Endothelial cell of umbilical vein (primary cell): ENCODE measurements around the gene SORL1. TPM values are rescaled to one million over a fixed set of nuclear protein-coding genes. Genes with fewer than 3 reads are reported as not detected.

ENCODE experiments used
- BruUV-seq: library from RNA; stranded (reverse); fragments of 400-500 nt; replicated peaks from 2 replicates; lab custom pipeline; 2021; lab: Mats Ljungman, UMichigan
- CTCF ChIA-PET: fragments of 300-600, 350-600 bp; sonication (Branson Sonifier 250); formaldehyde crosslinking; loops from one replicate; lab custom pipeline; 2021; ENCODE audit warnings: antibody characterized with exemption, inconsistent platforms; lab: Charles Lee
- POLR2A ChIA-PET: fragments of 300-600, 350-600 bp; sonication (Branson Sonifier 250); formaldehyde crosslinking; loops from one replicate; lab custom pipeline; 2021; ENCODE audit warnings: antibody characterized with exemption, inconsistent platforms; lab: Charles Lee
- DNase-seq: peaks from one replicate; pipeline ENCODE4 v3.0.0-alpha.2; 2011; ENCODE audit warnings: low read depth, low spot score
- FAIRE-seq: peaks from 2 replicates; lab custom pipeline; 2011; peaks lifted over from hg19 to GRCh38; lab: Jason Lieb, UNC
- H2AFZ ChIP-seq: 2 replicates; pipeline ENCODE4 v1.6.0; 2012; ENCODE audit warnings: low read depth, low read length, control low read depth, inconsistent platforms
- H3K27ac ChIP-seq: 2 replicates; pipeline ENCODE4 v1.5.1; 2011; ENCODE audit warnings: low read depth, mild to moderate bottlenecking, control low read depth, low read length, moderate library complexity; ENCODE audit not compliant: insufficient read depth
- H3K27me3 ChIP-seq, 2 experiments: 2 replicates each; pipeline versions ENCODE4 v1.6.0 to v1.6.1; 2011; ENCODE audit warnings: low read length in 2 of 2, mixed read lengths in 1 of 2; ENCODE audit not compliant: control insufficient read depth in 2 of 2, insufficient read depth in 2 of 2
- H3K36me3 ChIP-seq, 2 experiments: 2 replicates in 1 of 2; 3 replicates in 1 of 2; pipeline ENCODE4 v1.5.1; 2011; ENCODE audit warnings: low read length in 2 of 2, mild to moderate bottlenecking in 1 of 2, moderate library complexity in 1 of 2; ENCODE audit not compliant: control insufficient read depth in 2 of 2, insufficient read depth in 2 of 2; ENCODE audit errors: extremely low read depth in 1 of 2
- H3K4me1 ChIP-seq: 3 replicates; pipeline ENCODE4 v1.5.1; 2011; ENCODE audit warnings: mild to moderate bottlenecking, low read length; ENCODE audit not compliant: control insufficient read depth, insufficient read depth; ENCODE audit errors: extremely low read depth
- H3K4me2 ChIP-seq: 2 replicates; pipeline ENCODE4 v1.6.1; 2011; ENCODE audit warnings: low read length, control low read depth, mixed read lengths; ENCODE audit not compliant: insufficient read depth
- H3K4me3 ChIP-seq, 3 experiments: fragments of 200-600 bp in 1 of 3; sonication (generic), shearing (Covaris generic) in 1 of 3; replicated peaks in 1 of 3; 2 replicates each; pipeline ENCODE4 v1.5.1; 2011 to 2016; ENCODE audit warnings: control low read depth in 3 of 3, low read length in 3 of 3, mild to moderate bottlenecking in 2 of 3, inconsistent platforms in 1 of 3, low read depth in 1 of 3, moderate library complexity in 1 of 3; ENCODE audit not compliant: insufficient read depth in 1 of 3
- H3K79me2 ChIP-seq: 2 replicates; pipeline ENCODE4 v1.6.0; 2012; ENCODE audit warnings: low read length, inconsistent platforms; ENCODE audit not compliant: control insufficient read depth, insufficient read depth
- H3K9ac ChIP-seq: replicated peaks from 2 replicates; pipeline ENCODE3; 2011; ENCODE audit warnings: low read length, control low read depth; ENCODE audit not compliant: insufficient read depth; ENCODE audit errors: extremely low read depth
- H3K9me1 ChIP-seq: replicated peaks from 3 replicates; pipeline ENCODE4 v1.6.0; 2011; ENCODE audit warnings: mild to moderate bottlenecking, low read length; ENCODE audit not compliant: control insufficient read depth, insufficient read depth; ENCODE audit errors: extremely low read depth
- H3K9me3 ChIP-seq: replicated peaks from 2 replicates; pipeline ENCODE4 v1.5.1; 2012; ENCODE audit warnings: low read length, inconsistent platforms; ENCODE audit not compliant: control insufficient read depth, insufficient read depth
- H4K20me1 ChIP-seq: replicated peaks from 2 replicates; pipeline ENCODE3; 2011; ENCODE audit warnings: mild to moderate bottlenecking, low read length; ENCODE audit not compliant: control insufficient read depth, insufficient read depth; ENCODE audit errors: extremely low read depth
- EZH2 ChIP-seq: IDR thresholded peaks from 2 replicates; pipeline ENCODE4 v1.6.1; 2012; ENCODE audit warnings: borderline replicate concordance, low read depth, mild to moderate bottlenecking, moderate library complexity, low read length, inconsistent platforms; ENCODE audit not compliant: severe bottlenecking
- FOS ChIP-seq: IDR thresholded peaks from 2 replicates; pipeline ENCODE4 v1.6.1; 2011; ENCODE audit warnings: mild to moderate bottlenecking, low read length, moderate library complexity, borderline replicate concordance; ENCODE audit not compliant: insufficient read depth
- GATA2 ChIP-seq: IDR thresholded peaks from 2 replicates; pipeline ENCODE4 v1.7.0; 2011; ENCODE audit warnings: low read depth, mild to moderate bottlenecking, moderate library complexity, mixed read lengths, low read length; ENCODE audit not compliant: insufficient read length, insufficient read depth
- JUN ChIP-seq: IDR thresholded peaks from 2 replicates; pipeline ENCODE4 v1.6.1; 2011; ENCODE audit warnings: borderline replicate concordance, low read depth; ENCODE audit not compliant: insufficient read length, insufficient read depth
- MYC ChIP-seq: IDR thresholded peaks from one replicate; pipeline ENCODE4 v1.6.1; 2011; ENCODE audit warnings: mild to moderate bottlenecking, low read depth, low read length
- POLR2A ChIP-seq: IDR thresholded peaks from 2 replicates; pipeline ENCODE4 v1.6.1; 2012; ENCODE audit warnings: low read depth, mild to moderate bottlenecking, control low read depth, low read length
- POLR2AphosphoS5 ChIP-seq: IDR thresholded peaks from 2 replicates; pipeline ENCODE4 v1.6.1; 2012; ENCODE audit warnings: low read depth, mild to moderate bottlenecking, control low read depth, low read length, moderate library complexity; ENCODE audit not compliant: insufficient read depth
- dilution Hi-C: fragments of 300-500 bp; cut with MboI; formaldehyde crosslinking; loops from one replicate; pipeline ENCODE4 v1.15.0; 2019; ENCODE audit warnings: low sequenced_read_pairs; ENCODE audit not compliant: extremely low pct_ligation_motif_present
- intact Hi-C: fragments of 100-400 bp; cut with micrococcal nuclease; formaldehyde crosslinking; loops from one replicate; pipeline ENCODE4 v1.10.0; 2022
- polyA plus RNA-seq, 4 experiments: library from polyadenylated mRNA; depleted of rRNA in 3 of 4; stranded (reverse) in 3 of 4; unstranded in 1 of 4; fragments of >200 nt; gene quantifications; 2 replicates each; pipeline versions ENCODE4 v1.2.1 to v1.2.3, GENCODE V29; 2011 to 2012; ENCODE audit warnings: missing spikeins in 1 of 4
- total RNA-seq: library from RNA; stranded (reverse); gene quantifications from 2 replicates; pipeline ENCODE4 v1.2.3, GENCODE V29; 2021
- TF ChIP-seq, protein P1 (sequence below), 2 donors: IDR thresholded peaks; 1 replicate in 1 of 2; 2 replicates in 1 of 2; pipeline ENCODE4 v1.5.1; 2011; ENCODE audit warnings: low read length in 2 of 2, mild to moderate bottlenecking in 2 of 2, moderate library complexity in 2 of 2, control low read depth in 1 of 2, inconsistent platforms in 1 of 2, low read depth in 1 of 2; ENCODE audit not compliant: insufficient read depth in 1 of 2; ENCODE audit errors: extremely low read depth in 1 of 2
- TF ChIP-seq, protein P2 (sequence below): IDR thresholded peaks from 2 replicates; pipeline ENCODE4 v1.6.1; 2011; ENCODE audit not compliant: insufficient read depth, insufficient read length

The SORL1 gene
- total and polyA plus RNA-seq, 2 donors (not counting 3 experiments of a cell fraction or from before 2014, with no cell fraction given): 0.17 to 0.31 TPM

DNA sequence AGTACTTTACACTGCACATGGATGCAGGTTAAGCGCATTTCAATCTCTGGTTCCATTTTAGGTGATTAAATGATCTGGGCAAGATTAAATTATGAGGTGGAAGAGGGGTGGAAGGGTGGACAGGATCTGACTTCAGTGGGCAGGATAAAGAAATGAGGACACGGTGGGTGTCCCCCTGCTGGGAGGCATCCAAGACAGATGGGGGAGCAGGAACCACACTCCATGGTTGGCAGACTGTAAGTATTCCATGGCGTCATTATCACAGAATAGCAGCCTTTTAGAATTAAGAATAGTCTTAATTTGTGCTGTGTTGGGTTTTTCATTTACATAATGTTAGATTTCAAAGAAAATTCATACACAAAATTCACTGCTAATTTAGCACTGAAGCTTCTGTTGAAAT is 7.6 kb upstream of the SORL1 start:
- intact Hi-C loops: no loop called here
- dilution Hi-C loops: no loop called here
- Histone ChIP-seq H3K36me3 (no peaks in the 10 kb centered on the region), H3K4me2 (no peak overlapping the region), H3K79me2 (no peaks in the 10 kb centered on the region), H3K27ac (no peak overlapping the region), H2AFZ (no peak overlapping the region), H3K9ac (no peak overlapping the region), H3K27me3 (peaks cover 0 to 2% of the 10 kb centered on the region in 2 experiments), H3K9me1 (no peaks in the 10 kb centered on the region), H4K20me1 (no peaks in the 10 kb centered on the region), H3K4me3 (no peak overlapping the region), H3K4me1 (no peaks in the 10 kb centered on the region), H3K9me3 (no peaks in the 10 kb centered on the region)
- BruUV-seq: no TSS peak
- DNase-seq (no peak), FAIRE-seq (no peak)
- no peak for TF ChIP-seq MYC
- no peak for TF ChIP-seq FOS
- no peak for TF ChIP-seq JUN
- TF ChIP-seq, protein P1, sequence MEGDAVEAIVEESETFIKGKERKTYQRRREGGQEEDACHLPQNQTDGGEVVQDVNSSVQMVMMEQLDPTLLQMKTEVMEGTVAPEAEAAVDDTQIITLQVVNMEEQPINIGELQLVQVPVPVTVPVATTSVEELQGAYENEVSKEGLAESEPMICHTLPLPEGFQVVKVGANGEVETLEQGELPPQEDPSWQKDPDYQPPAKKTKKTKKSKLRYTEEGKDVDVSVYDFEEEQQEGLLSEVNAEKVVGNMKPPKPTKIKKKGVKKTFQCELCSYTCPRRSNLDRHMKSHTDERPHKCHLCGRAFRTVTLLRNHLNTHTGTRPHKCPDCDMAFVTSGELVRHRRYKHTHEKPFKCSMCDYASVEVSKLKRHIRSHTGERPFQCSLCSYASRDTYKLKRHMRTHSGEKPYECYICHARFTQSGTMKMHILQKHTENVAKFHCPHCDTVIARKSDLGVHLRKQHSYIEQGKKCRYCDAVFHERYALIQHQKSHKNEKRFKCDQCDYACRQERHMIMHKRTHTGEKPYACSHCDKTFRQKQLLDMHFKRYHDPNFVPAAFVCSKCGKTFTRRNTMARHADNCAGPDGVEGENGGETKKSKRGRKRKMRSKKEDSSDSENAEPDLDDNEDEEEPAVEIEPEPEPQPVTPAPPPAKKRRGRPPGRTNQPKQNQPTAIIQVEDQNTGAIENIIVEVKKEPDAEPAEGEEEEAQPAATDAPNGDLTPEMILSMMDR (IDR thresholded peaks at IDR 0.05; ENCODE audit: extremely low read depth in 1 of 2, insufficient read depth in 1 of 2, low read depth in 1 of 2, low read length in 2 of 2): no peak
- no peak for TF ChIP-seq GATA2
- TF ChIP-seq POLR2AphosphoS5: no peak
- no peak for TF ChIP-seq EZH2
- no peak for TF ChIP-seq POLR2A
- TF ChIP-seq, protein P2, sequence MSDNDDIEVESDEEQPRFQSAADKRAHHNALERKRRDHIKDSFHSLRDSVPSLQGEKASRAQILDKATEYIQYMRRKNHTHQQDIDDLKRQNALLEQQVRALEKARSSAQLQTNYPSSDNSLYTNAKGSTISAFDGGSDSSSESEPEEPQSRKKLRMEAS: no peak
- ChIA-PET POLR2A (no interaction called here), CTCF (interaction anchor here (1.0 to 4.9 kb wide), 2 partner anchors 125 to 147 kb away, joined by 3 to 75 read pairs; no protein-coding TSS in a partner anchor)
